K562 (cell line): ENCODE results near the gene CD101. TPM values are rescaled to one million over a fixed set of nuclear protein-coding genes. Genes with fewer than 3 reads are reported as not detected.

Experiments used
- E2F3 ChIP-seq: fragments of 250-450 bp; sonication (Bioruptor Pico); IDR thresholded peaks from 2 replicates; pipeline ENCODE4 v1.4.0; 2020; ENCODE audit warnings: mild to moderate bottlenecking
- ETV5 ChIP-seq: sonication (generic); formaldehyde crosslinking; IDR thresholded peaks from 2 replicates; pipeline ENCODE4 v1.4.0; 2020; ENCODE audit warnings: low read depth, mild to moderate bottlenecking, missing genetic modification reagents
- EWSR1 ChIP-seq: fragments of 450-650 bp; IDR thresholded peaks from 2 replicates; pipeline ENCODE4 v1.6.1; 2018; ENCODE audit warnings: borderline replicate concordance, mild to moderate bottlenecking, low read depth, moderate library complexity; ENCODE audit not compliant: partially characterized antibody
- L3MBTL2 ChIP-seq: fragments of 450-650 bp; IDR thresholded peaks from 2 replicates; pipeline ENCODE4 v1.6.1; 2016; ENCODE audit warnings: mild to moderate bottlenecking, moderate library complexity
- RBM25 ChIP-seq: fragments of 200-400 bp; formaldehyde crosslinking; IDR thresholded peaks from 2 replicates; pipeline ENCODE4 v1.6.1; 2018; ENCODE audit warnings: low read length, low read depth, moderate library complexity; ENCODE audit not compliant: severe bottlenecking
- ZNF121 ChIP-seq: sonication (generic); formaldehyde crosslinking; conservative IDR thresholded peaks from 2 replicates; pipeline ENCODE4 v1.8.0; 2022; ENCODE audit warnings: missing genetic modification reagents
- ZNF444 ChIP-seq: fragments of 250-450 bp; sonication (Bioruptor Pico); IDR thresholded peaks from 2 replicates; pipeline ENCODE4 v1.4.0; 2020; ENCODE audit warnings: mild to moderate bottlenecking, moderate library complexity
- polyA plus RNA-seq, 8 experiments: library from polyadenylated mRNA; depleted of rRNA in 4 of 8; stranded (reverse) in 5 of 8; unstranded in 3 of 8; fragments of >200 nt; fragmentation: Nextera tagmentation in 2 of 8; fragmentation: Illumina TruSeq in 1 of 8; extraction: Ambion mirVana in 2 of 8; extraction: Trizol in 1 of 8; gene quantifications; 2 replicates each; pipeline versions ENCODE4 v1.2.1 to v1.2.3, GENCODE V29; 2011 to 2014; ENCODE audit warnings: inconsistent platforms in 1 of 8, missing spikeins in 1 of 8
- total RNA-seq, 7 experiments: library from RNA; depleted of rRNA in 6 of 7; stranded (reverse); fragments of >200 nt in 6 of 7; fragmentation: Illumina TruSeq in 2 of 7; extraction: Trizol in 2 of 7; gene quantifications; 2 replicates each; pipeline versions ENCODE4 v1.2.1 to v1.2.3, GENCODE V29; 2011 to 2021; ENCODE audit warnings: low replicate concordance in 1 of 7
- TF ChIP-seq, protein P1 (sequence below): sonication (generic); formaldehyde crosslinking; IDR thresholded peaks from 2 replicates; pipeline ENCODE4 v1.8.0; 2022; ENCODE audit warnings: missing genetic modification reagents, mild to moderate bottlenecking, borderline replicate concordance
- TF ChIP-seq, protein P2 (sequence below): sonication (generic); formaldehyde crosslinking; IDR thresholded peaks from 2 replicates; pipeline ENCODE4 v1.8.1; 2023; ENCODE audit warnings: mild to moderate bottlenecking, missing genetic modification reagents
- TF ChIP-seq, protein P3 (sequence below): sonication (generic); formaldehyde crosslinking; IDR thresholded peaks from 2 replicates; pipeline ENCODE4 v1.9.0; 2022; ENCODE audit warnings: mild to moderate bottlenecking, missing genetic modification reagents
- TF ChIP-seq, protein P4 (sequence below), 2 experiments: fragments of 450-650 bp; formaldehyde crosslinking in 1 of 2; IDR thresholded peaks; 2 replicates each; pipeline versions ENCODE4 v1.4.0 to v1.6.1; 2014 to 2020; ENCODE audit warnings: mild to moderate bottlenecking in 2 of 2, borderline replicate concordance in 1 of 2, low read depth in 1 of 2

Gene CD101
- total and polyA plus RNA-seq, 9 of the 15 experiments (the other 6 are each of a cell fraction or from before 2014, with no cell fraction given), result 0.04 to 1.1 (median 0.20) TPM

DNA sequence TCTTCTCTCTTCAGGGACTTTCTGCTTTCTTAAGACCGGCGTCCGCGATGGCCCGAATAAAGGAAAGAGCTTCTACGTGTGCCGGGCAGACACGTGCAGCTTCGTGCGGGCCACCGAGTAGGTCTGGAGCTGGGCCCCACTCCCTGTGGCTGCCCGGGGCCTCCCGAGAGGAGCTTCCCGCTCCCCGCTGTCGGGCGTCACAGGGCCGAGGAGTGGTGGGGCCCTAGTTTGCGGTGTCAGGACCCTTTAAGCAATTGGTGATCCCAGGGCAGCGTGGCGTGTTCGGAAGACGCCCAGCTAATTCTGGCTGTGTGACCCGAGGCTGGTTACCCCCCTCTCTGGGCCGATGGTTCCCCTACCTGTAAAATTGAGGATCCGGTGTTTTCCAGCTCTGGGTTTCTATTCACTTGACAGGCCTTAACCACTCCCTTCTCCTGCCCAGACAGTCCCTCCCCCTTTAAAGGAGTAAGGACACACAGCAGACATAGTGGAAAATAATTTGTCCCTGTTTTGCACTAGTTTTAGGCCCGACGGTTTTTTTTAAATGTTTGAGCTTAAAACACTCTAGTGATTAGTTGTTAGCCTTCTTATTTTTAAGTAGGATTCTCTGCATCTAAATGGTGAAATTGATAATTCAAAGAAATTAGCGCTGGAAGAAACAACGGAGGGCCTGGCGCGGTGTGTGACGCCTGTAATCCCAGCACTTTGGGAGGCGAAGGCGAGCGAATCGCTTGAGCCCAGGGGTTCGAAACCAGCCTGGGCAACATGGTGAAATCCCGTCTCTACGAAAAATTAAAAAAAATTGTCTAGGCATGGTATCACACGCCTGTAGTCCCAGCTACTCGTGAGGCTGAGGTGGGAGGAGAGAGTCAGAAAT is 59.1 kb downstream of the CD101 start (continued):
- TF ChIP-seq, protein P1, sequence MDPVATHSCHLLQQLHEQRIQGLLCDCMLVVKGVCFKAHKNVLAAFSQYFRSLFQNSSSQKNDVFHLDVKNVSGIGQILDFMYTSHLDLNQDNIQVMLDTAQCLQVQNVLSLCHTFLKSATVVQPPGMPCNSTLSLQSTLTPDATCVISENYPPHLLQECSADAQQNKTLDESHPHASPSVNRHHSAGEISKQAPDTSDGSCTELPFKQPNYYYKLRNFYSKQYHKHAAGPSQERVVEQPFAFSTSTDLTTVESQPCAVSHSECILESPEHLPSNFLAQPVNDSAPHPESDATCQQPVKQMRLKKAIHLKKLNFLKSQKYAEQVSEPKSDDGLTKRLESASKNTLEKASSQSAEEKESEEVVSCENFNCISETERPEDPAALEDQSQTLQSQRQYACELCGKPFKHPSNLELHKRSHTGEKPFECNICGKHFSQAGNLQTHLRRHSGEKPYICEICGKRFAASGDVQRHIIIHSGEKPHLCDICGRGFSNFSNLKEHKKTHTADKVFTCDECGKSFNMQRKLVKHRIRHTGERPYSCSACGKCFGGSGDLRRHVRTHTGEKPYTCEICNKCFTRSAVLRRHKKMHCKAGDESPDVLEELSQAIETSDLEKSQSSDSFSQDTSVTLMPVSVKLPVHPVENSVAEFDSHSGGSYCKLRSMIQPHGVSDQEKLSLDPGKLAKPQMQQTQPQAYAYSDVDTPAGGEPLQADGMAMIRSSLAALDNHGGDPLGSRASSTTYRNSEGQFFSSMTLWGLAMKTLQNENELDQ (CRISPR knock-in tag), result 0 out of 2 replicates have a peak, but pooled peaks have one; percentile 38
- TF ChIP-seq ZNF121 (CRISPR knock-in tag), result no peak
- TF ChIP-seq, protein P2, sequence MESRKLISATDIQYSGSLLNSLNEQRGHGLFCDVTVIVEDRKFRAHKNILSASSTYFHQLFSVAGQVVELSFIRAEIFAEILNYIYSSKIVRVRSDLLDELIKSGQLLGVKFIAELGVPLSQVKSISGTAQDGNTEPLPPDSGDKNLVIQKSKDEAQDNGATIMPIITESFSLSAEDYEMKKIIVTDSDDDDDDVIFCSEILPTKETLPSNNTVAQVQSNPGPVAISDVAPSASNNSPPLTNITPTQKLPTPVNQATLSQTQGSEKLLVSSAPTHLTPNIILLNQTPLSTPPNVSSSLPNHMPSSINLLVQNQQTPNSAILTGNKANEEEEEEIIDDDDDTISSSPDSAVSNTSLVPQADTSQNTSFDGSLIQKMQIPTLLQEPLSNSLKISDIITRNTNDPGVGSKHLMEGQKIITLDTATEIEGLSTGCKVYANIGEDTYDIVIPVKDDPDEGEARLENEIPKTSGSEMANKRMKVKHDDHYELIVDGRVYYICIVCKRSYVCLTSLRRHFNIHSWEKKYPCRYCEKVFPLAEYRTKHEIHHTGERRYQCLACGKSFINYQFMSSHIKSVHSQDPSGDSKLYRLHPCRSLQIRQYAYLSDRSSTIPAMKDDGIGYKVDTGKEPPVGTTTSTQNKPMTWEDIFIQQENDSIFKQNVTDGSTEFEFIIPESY (CRISPR knock-in tag), result peak; percentile 57; the same call in 1 of the 2 replicates
- TF ChIP-seq, protein P3, sequence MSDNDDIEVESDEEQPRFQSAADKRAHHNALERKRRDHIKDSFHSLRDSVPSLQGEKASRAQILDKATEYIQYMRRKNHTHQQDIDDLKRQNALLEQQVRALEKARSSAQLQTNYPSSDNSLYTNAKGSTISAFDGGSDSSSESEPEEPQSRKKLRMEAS (CRISPR knock-in tag), result peak; percentile 81
- peak; percentile 63 for TF ChIP-seq ETV5 (CRISPR knock-in tag)
- TF ChIP-seq L3MBTL2, result peak; percentile 51; the same call in 1 of the 2 replicates
- peak; percentile 54 for TF ChIP-seq RBM25
- no peak for TF ChIP-seq EWSR1
- TF ChIP-seq, protein P4, sequence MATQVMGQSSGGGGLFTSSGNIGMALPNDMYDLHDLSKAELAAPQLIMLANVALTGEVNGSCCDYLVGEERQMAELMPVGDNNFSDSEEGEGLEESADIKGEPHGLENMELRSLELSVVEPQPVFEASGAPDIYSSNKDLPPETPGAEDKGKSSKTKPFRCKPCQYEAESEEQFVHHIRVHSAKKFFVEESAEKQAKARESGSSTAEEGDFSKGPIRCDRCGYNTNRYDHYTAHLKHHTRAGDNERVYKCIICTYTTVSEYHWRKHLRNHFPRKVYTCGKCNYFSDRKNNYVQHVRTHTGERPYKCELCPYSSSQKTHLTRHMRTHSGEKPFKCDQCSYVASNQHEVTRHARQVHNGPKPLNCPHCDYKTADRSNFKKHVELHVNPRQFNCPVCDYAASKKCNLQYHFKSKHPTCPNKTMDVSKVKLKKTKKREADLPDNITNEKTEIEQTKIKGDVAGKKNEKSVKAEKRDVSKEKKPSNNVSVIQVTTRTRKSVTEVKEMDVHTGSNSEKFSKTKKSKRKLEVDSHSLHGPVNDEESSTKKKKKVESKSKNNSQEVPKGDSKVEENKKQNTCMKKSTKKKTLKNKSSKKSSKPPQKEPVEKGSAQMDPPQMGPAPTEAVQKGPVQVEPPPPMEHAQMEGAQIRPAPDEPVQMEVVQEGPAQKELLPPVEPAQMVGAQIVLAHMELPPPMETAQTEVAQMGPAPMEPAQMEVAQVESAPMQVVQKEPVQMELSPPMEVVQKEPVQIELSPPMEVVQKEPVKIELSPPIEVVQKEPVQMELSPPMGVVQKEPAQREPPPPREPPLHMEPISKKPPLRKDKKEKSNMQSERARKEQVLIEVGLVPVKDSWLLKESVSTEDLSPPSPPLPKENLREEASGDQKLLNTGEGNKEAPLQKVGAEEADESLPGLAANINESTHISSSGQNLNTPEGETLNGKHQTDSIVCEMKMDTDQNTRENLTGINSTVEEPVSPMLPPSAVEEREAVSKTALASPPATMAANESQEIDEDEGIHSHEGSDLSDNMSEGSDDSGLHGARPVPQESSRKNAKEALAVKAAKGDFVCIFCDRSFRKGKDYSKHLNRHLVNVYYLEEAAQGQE (IDR thresholded peaks at IDR 0.05; ENCODE audit: borderline replicate concordance), result peak; percentile 61
- TF ChIP-seq, protein P4 (CRISPR knock-in tag; IDR thresholded peaks at IDR 0.05; ENCODE audit: low read depth), result 0 out of 2 replicates have a peak, but pooled peaks have one; percentile 66
- 0 out of 2 replicates have a peak, but pooled peaks have one; percentile 52 for TF ChIP-seq E2F3 (CRISPR knock-in tag)
- TF ChIP-seq ZNF444 (CRISPR knock-in tag), result 0 out of 2 replicates have a peak, but pooled peaks have one; percentile 18
